NT2/D1 (cell line): ENCODE results near the gene ARHGAP24.

ENCODE experiments used
- SUZ12 ChIP-seq: IDR thresholded peaks from 2 replicates; pipeline ENCODE4 v1.6.1; 2011; ENCODE audit not compliant: insufficient read length, insufficient read depth; ENCODE audit errors: extremely low read depth
- YY1 ChIP-seq: IDR thresholded peaks from 2 replicates; pipeline ENCODE4 v1.6.1; 2011; ENCODE audit not compliant: insufficient read length, insufficient read depth
- ZNF274 ChIP-seq: IDR thresholded peaks from 2 replicates; pipeline ENCODE4 v1.6.1; 2011; ENCODE audit warnings: mild to moderate bottlenecking, low read depth, low read length

GRCh38 chr4:85812776-85813175 lies 337.8 kb downstream of the ARHGAP24 start:
- no peak for TF ChIP-seq ZNF274
- TF ChIP-seq YY1 = no peak
- TF ChIP-seq SUZ12 = no peak
